ENCODE results near the gene FAT4.
A peak's percentile ranks its signal among the peaks of the same experiment; 100 is the strongest.

The FAT4 gene

DNA sequence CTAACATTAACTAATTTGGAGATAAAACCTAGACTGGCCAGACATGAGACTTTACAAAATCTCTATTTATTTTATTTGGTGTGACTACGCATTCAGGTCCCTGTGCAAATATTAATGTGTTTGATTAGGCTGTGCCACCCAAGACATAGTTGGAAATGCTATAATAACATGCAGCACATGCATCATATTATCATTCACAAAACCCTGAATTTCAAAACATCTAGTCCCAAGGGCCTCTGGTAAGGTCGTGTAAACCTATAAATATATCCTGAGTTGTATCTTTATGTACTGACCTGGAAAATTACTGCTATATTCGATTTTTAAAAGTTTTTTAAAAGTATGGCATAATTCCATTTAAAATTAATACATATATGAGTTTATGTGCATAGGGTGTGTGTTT lies 47.1 kb upstream of the FAT4 start:
- Histone ChIP-seq H3K36me3 (replicated peaks in 1 of 2; ENCODE audit: control insufficient read depth in 2 of 2, insufficient read depth in 2 of 2, low read length in 2 of 2) (no peaks in the 10 kb centered on the region), H3K4me2 (ENCODE audit: insufficient read depth, low read length, poor library complexity, severe bottlenecking) (no peak overlapping the region), H3K9ac (ENCODE audit: low read depth, low read length, poor library complexity) (no peak overlapping the region), H3K4ac (ENCODE audit: low read length) (no peak overlapping the region), H2AK5ac (ENCODE audit: low read depth, low read length) (no peak overlapping the region), H4K8ac (ENCODE audit: low read depth, low read length) (no peak overlapping the region), H3K27ac (replicated peaks; ENCODE audit: low read length) (no peak overlapping the region), H2BK120ac (ENCODE audit: low read depth, low read length) (no peak overlapping the region), H3K79me1 (ENCODE audit: low read depth, low read length) (no peaks in the 10 kb centered on the region), H3K23ac (ENCODE audit: low read depth, low read length, poor library complexity) (no peak overlapping the region), H2AFZ (ENCODE audit: low read length) (no peak overlapping the region), H3K27me3 (ENCODE audit: control insufficient read depth in 3 of 3, insufficient read depth in 3 of 3, low read depth in 1 of 3, low read length in 3 of 3) (no peaks in the 10 kb centered on the region), H3K18ac (ENCODE audit: low read length) (no peak overlapping the region), H2BK12ac (ENCODE audit: low read length) (no peak overlapping the region), H3K4me3 (ENCODE audit: low read length in 2 of 2) (no peak overlapping the region), H3K9me3 (replicated peaks in 1 of 2; ENCODE audit: control insufficient read depth in 2 of 2, insufficient read depth in 1 of 2, low read depth in 1 of 2, low read length in 2 of 2) (no peaks in the 10 kb centered on the region), H3K4me1 (ENCODE audit: control insufficient read depth in 2 of 2, insufficient read depth in 1 of 2, low read depth in 1 of 2, low read length in 2 of 2) (peaks cover 5 to 6% of the 10 kb centered on the region in 2 donors), H2BK5ac (ENCODE audit: low read length) (no peak overlapping the region), H3K14ac (ENCODE audit: low read length) (no peak overlapping the region), H4K91ac (ENCODE audit: low read depth, low read length, poor library complexity) (no peak overlapping the region), H2BK15ac (ENCODE audit: low read length) (no peak overlapping the region)
- WGBS, 2 donors (ENCODE audit: extremely low coverage in 2 of 2, insufficient read length in 2 of 2, insufficient replicate concordance in 1 of 2): no CpG with 5 or more reads among the region's 3 CpGs
- no peak for DNase-seq (ENCODE audit: low spot score)

GRCh38 chr4:125268068-125268755 lies 46.5 kb upstream of the FAT4 start:
- Histone ChIP-seq H2BK15ac (ENCODE audit: low read length) (no peak overlapping the region), H4K91ac (ENCODE audit: low read depth, low read length, poor library complexity) (no peak overlapping the region), H3K4me1 (ENCODE audit: control insufficient read depth in 2 of 2, insufficient read depth in 1 of 2, low read depth in 1 of 2, low read length in 2 of 2) (peaks cover 5 to 6% of the 10 kb centered on the region in 2 donors), H3K36me3 (replicated peaks in 1 of 2; ENCODE audit: control insufficient read depth in 2 of 2, insufficient read depth in 2 of 2, low read length in 2 of 2) (no peaks in the 10 kb centered on the region), H3K27ac (replicated peaks; ENCODE audit: low read length) (peak overlapping the region; percentile 71), H3K14ac (ENCODE audit: low read length) (no peak overlapping the region), H3K4ac (ENCODE audit: low read length) (no peak overlapping the region), H2BK120ac (ENCODE audit: low read depth, low read length) (no peak overlapping the region), H3K79me1 (ENCODE audit: low read depth, low read length) (no peaks in the 10 kb centered on the region), H2AFZ (ENCODE audit: low read length) (no peak overlapping the region), H2BK5ac (ENCODE audit: low read length) (no peak overlapping the region), H3K27me3 (ENCODE audit: control insufficient read depth in 3 of 3, insufficient read depth in 3 of 3, low read depth in 1 of 3, low read length in 3 of 3) (no peaks in the 10 kb centered on the region), H3K4me3 (ENCODE audit: low read length in 2 of 2) (no peak overlapping the region), H2AK5ac (ENCODE audit: low read depth, low read length) (no peak overlapping the region), H3K18ac (ENCODE audit: low read length) (no peak overlapping the region), H3K4me2 (ENCODE audit: insufficient read depth, low read length, poor library complexity, severe bottlenecking) (no peak overlapping the region), H2BK12ac (ENCODE audit: low read length) (no peak overlapping the region), H3K9me3 (replicated peaks in 1 of 2; ENCODE audit: control insufficient read depth in 2 of 2, insufficient read depth in 1 of 2, low read depth in 1 of 2, low read length in 2 of 2) (no peaks in the 10 kb centered on the region), H3K23ac (ENCODE audit: low read depth, low read length, poor library complexity) (no peak overlapping the region), H3K9ac (ENCODE audit: low read depth, low read length, poor library complexity) (no peak overlapping the region), H4K8ac (ENCODE audit: low read depth, low read length) (no peak overlapping the region)
- no peak for DNase-seq (ENCODE audit: low spot score)
- WGBS, 2 donors (ENCODE audit: extremely low coverage in 2 of 2, insufficient read length in 2 of 2, insufficient replicate concordance in 1 of 2): no CpG with 5 or more reads among the region's 5 CpGs

DNA sequence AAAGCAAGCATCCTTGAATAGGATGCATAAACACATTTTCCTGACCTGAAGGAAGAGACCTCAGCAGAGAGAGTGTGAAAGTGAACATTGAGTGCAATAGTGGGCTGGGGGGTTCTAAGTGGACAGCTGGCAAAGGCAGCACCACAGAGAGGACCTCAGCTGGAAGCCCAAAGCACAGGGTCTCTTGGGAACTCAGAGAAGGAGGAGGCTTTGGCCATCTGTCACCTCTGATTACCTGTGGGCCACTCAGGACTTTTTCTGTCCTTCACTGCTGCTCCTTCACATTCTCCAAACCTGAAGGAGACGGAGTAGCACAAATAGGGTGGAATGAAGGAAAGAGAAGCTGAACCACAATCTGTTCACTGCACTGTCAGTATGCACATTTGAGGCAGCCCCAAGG lies 37.9 kb upstream of the FAT4 start:
- no peak overlapping the region for H2BK15ac ChIP-seq (ENCODE audit: low read length)
- no peak overlapping the region for H4K91ac ChIP-seq (ENCODE audit: low read depth, low read length, poor library complexity)
- no peak overlapping the region for H2BK12ac ChIP-seq (ENCODE audit: low read length)
- H3K27me3 ChIP-seq (ENCODE audit: control insufficient read depth in 3 of 3, insufficient read depth in 3 of 3, low read depth in 1 of 3, low read length in 3 of 3): no peaks in the 10 kb centered on the region
- H3K14ac ChIP-seq (ENCODE audit: low read length): no peak overlapping the region
- WGBS, 2 donors (ENCODE audit: extremely low coverage in 2 of 2, insufficient read length in 2 of 2, insufficient replicate concordance in 1 of 2): no CpG with 5 or more reads among the region's 1 CpG
- H3K4me2 ChIP-seq (ENCODE audit: insufficient read depth, low read length, poor library complexity, severe bottlenecking): no peak overlapping the region
- H2BK5ac ChIP-seq (ENCODE audit: low read length): no peak overlapping the region
- no peak overlapping the region for H3K4me3 ChIP-seq (ENCODE audit: low read length in 2 of 2)
- no peak overlapping the region for H3K27ac ChIP-seq (replicated peaks; ENCODE audit: low read length)
- H3K23ac ChIP-seq (ENCODE audit: low read depth, low read length, poor library complexity): no peak overlapping the region
- no peak overlapping the region for H2AK5ac ChIP-seq (ENCODE audit: low read depth, low read length)
- H3K4me1 ChIP-seq (ENCODE audit: control insufficient read depth in 2 of 2, insufficient read depth in 1 of 2, low read depth in 1 of 2, low read length in 2 of 2): no peaks in the 10 kb centered on the region
- no peak overlapping the region for H2BK120ac ChIP-seq (ENCODE audit: low read depth, low read length)
- H2AFZ ChIP-seq (ENCODE audit: low read length): no peak overlapping the region
- H3K9me3 ChIP-seq (replicated peaks in 1 of 2; ENCODE audit: control insufficient read depth in 2 of 2, insufficient read depth in 1 of 2, low read depth in 1 of 2, low read length in 2 of 2): no peaks in the 10 kb centered on the region
- H3K79me1 ChIP-seq (ENCODE audit: low read depth, low read length): no peaks in the 10 kb centered on the region
- H3K18ac ChIP-seq (ENCODE audit: low read length): no peak overlapping the region
- no peak overlapping the region for H3K9ac ChIP-seq (ENCODE audit: low read depth, low read length, poor library complexity)
- no peak overlapping the region for H4K8ac ChIP-seq (ENCODE audit: low read depth, low read length)
- no peaks in the 10 kb centered on the region for H3K36me3 ChIP-seq (replicated peaks in 1 of 2; ENCODE audit: control insufficient read depth in 2 of 2, insufficient read depth in 2 of 2, low read length in 2 of 2)
- no peak overlapping the region for H3K4ac ChIP-seq (ENCODE audit: low read length)
- no peak for DNase-seq (ENCODE audit: low spot score)

DNA sequence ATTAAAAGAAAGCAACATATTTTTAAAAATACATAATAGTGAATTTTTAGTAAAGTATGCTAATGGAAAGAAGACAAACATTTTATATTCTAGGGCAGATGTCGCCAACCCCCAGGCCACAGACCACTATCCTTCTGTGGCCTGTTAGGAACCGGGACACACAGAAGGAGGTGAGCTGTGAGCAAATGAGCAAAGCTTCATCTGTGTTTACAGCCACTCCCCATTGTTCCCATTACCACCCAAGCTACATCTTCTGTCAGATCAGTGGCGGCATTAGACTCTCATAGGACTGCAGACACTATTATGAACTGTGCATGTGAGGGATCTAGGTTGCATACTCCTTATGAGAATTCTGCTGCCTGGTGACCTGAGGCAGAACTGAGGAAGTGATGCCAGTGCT lies 37.0 kb upstream of the FAT4 start:
- H3K27ac ChIP-seq (replicated peaks; ENCODE audit: low read length): no peak overlapping the region
- no peak overlapping the region for H2BK5ac ChIP-seq (ENCODE audit: low read length)
- H2AFZ ChIP-seq (ENCODE audit: low read length): no peak overlapping the region
- H3K14ac ChIP-seq (ENCODE audit: low read length): no peak overlapping the region
- no peaks in the 10 kb centered on the region for H3K27me3 ChIP-seq (ENCODE audit: control insufficient read depth in 3 of 3, insufficient read depth in 3 of 3, low read depth in 1 of 3, low read length in 3 of 3)
- H3K4me3 ChIP-seq (ENCODE audit: low read length in 2 of 2): no peak overlapping the region
- no peaks in the 10 kb centered on the region for H3K9me3 ChIP-seq (replicated peaks in 1 of 2; ENCODE audit: control insufficient read depth in 2 of 2, insufficient read depth in 1 of 2, low read depth in 1 of 2, low read length in 2 of 2)
- no peak overlapping the region for H2BK15ac ChIP-seq (ENCODE audit: low read length)
- H3K18ac ChIP-seq (ENCODE audit: low read length): no peak overlapping the region
- no peak for DNase-seq (ENCODE audit: low spot score)
- no peak overlapping the region for H3K23ac ChIP-seq (ENCODE audit: low read depth, low read length, poor library complexity)
- H2AK5ac ChIP-seq (ENCODE audit: low read depth, low read length): no peak overlapping the region
- H4K8ac ChIP-seq (ENCODE audit: low read depth, low read length): no peak overlapping the region
- H3K4ac ChIP-seq (ENCODE audit: low read length): no peak overlapping the region
- no peaks in the 10 kb centered on the region for H3K79me1 ChIP-seq (ENCODE audit: low read depth, low read length)
- H4K91ac ChIP-seq (ENCODE audit: low read depth, low read length, poor library complexity): no peak overlapping the region
- H3K4me1 ChIP-seq (ENCODE audit: control insufficient read depth in 2 of 2, insufficient read depth in 1 of 2, low read depth in 1 of 2, low read length in 2 of 2): no peaks in the 10 kb centered on the region
- H2BK12ac ChIP-seq (ENCODE audit: low read length): no peak overlapping the region
- H3K4me2 ChIP-seq (ENCODE audit: insufficient read depth, low read length, poor library complexity, severe bottlenecking): no peak overlapping the region
- no peaks in the 10 kb centered on the region for H3K36me3 ChIP-seq (replicated peaks in 1 of 2; ENCODE audit: control insufficient read depth in 2 of 2, insufficient read depth in 2 of 2, low read length in 2 of 2)
- no peak overlapping the region for H2BK120ac ChIP-seq (ENCODE audit: low read depth, low read length)
- no peak overlapping the region for H3K9ac ChIP-seq (ENCODE audit: low read depth, low read length, poor library complexity)
- whole genome bisulfite sequencing, 2 donors (ENCODE audit: extremely low coverage in 2 of 2, insufficient read length in 2 of 2, insufficient replicate concordance in 1 of 2): no CpG with 5 or more reads among the region's 3 CpGs
